GM21367 (cell line): ENCODE results near the gene CDC42EP2.

Experiments used
- ATAC-seq: cut with Tn5 transposase; IDR thresholded peaks from one replicate; pipeline ENCODE4 v1.9.1; 2021; ENCODE audit not compliant: unreplicated experiment

CDC42EP2 gene

DNA sequence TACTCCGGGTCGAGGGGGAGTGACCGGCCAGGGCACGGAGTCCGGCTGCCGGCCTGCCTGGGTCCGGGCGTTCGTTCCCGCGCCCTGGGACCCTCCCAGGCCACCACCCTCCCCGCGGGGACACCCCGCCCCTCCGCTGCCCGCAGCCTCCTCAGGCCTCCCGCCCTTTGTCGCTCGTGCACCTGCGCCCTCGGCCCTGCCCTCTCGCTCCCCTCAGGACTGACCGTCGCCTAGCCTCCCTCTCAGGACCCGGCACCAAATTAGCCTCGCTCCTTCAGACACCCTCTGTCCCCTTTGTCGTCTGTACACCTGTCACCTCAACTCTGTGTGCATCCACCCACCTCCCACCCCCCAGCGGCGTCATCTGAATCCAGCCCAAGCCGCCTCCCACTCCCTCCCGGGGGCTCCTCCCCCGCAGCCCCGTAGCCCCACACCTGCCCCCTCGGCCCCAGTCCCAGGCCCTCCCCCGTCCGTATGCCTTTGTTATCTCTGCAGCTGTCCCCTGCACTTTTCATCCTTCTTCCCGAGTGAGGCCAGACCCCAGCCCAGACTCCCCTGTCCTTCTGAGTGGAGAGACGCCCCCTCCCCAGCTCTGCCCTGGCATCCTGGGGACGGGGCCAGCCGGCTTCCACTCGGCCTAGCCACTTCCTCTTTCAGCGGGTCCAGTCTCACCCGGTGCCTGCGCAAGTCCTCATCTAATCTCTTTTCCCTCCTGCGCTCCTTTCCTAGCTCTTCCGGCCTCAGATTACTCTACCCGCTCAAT lies 40.5 kb downstream of the CDC42EP2 start:
- peak; percentile 15 for ATAC-seq

GRCh38 chr11:65355776-65356393 lies 41.2 kb downstream of the CDC42EP2 start:
- ATAC-seq: no peak

DNA sequence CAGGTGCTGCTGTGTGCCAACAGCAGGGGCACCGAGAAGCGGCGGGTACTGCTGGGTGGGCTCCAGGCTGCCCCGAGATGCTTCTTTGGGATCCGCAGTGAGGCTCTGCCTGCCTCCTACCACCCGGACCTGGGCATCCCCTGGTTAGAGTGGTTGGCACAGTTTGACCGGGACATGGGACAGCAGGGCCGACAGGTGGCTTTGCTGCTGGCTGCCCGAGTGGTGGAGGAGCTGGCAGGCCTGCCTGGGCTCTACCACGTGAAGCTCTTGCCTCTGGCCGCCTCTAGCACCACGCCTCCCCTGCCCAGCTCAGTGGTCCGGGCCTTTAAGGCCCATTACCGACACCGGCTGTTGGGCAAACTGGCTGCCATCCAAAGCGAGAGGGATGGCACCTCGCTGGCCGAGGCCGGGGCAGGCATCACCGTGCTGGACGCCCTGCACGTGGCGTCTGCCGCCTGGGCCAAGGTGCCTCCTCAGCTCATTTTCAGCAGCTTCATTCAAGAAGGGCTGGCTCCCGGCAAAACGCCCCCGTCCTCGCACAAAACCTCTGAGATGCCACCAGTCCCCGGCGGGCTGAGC lies 41.8 kb downstream of the CDC42EP2 start:
- ATAC-seq: no peak

DNA sequence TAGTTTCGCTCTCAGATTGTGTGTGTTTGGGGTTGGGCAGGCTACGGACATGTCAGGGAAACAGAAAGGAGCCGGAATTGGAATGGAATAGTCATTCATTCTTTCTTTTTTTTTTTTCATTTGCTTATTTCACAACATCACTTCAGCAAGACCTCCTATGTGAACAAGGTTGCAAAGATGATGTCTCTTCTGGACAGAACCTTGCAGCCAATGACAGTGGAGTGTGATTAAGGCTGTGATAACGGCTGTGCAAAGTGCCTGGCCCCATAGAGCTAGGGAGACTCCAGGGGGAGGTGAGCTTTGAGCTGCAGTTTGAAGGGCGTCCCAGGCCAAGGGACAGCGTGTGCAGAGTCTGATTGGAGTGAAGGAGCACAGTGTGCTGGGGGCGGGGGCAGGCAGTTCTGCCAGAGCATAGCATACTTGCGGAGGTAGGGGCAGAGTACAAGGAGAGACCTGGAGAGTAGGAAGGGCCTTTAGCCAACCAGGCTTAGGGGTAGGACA lies 43.2 kb downstream of the CDC42EP2 start:
- ATAC-seq: no peak

- no peak for ATAC-seq
Measured at GRCh38 chr11:65362320-65362931, 47.8 kb downstream of the CDC42EP2 start.

DNA sequence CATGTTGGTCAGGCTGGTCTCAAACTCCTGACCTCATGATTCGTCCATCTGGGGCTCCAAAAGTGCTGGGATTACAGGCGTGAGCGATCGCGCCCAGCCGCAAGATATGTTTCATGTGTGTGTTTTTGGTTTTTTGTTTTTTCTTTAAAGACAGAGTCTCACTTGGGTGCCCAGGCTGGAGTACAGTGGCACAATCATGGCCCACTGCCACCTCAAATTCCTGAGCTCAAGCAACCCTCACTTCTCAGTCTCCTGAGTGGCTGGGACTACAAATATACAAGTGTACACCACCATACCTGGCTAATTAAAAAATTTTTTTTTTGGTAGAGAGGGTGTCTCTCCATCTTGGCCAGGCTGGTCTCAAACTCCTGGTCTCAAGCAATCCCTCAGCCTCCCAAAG lies 48.3 kb downstream of the CDC42EP2 start:
- no peak for ATAC-seq

DNA sequence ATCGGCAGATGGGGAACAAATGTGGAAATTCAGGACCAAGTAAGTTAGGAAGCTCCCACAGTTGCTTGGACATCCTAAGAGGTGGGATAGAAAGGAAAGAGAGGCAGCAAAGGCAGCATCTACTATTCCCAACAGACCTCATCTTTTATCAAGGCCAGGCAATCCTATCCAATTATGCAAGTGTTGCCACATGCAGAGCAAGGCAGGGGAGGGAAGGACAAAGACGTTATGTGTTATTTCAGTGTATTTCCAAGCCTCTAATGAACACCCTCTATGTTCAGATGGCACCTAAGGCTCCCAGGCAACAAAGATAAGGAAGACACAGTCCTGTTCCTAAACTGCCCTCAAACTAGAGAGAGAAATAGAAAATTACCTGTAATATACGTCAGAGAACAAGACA lies 49.1 kb downstream of the CDC42EP2 start:
- ATAC-seq: no peak

- ATAC-seq: no peak
Measured at GRCh38 chr11:65366340-65366773, 51.7 kb downstream of the CDC42EP2 start.

- no peak for ATAC-seq
Measured at GRCh38 chr11:65370659-65371049, 56.0 kb downstream of the CDC42EP2 start.
